Limb (tissue), 2 donors: ENCODE measurements around the gene HOTAIR.

Experiments used
- DNase-seq, 2 donors: peaks; one replicate each; pipeline ENCODE4 v3.0.0-alpha.2; 2016; ENCODE audit errors: extremely low spot score in 2 of 2

Gene HOTAIR

DNA sequence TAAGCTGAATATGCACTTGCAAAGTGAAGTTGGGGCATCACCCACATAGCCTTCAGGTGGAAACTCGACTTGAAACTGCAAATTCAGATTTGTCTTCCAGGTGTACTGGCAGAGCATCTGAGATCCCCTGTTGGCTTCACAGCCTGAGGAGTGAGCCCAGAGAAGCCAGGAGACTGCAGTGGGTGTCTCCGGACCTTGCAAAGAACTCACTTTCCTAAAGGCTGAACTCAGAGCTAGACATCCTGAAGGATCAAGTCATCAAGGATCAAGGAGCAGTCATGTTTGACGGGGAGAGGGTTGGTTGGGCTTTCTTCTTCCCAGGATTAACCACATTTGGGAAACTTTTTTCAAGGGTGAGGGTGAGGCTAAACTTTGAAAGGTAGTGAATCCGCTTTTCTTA, 45.2 kb downstream of the HOTAIR start:
- no peak for DNase-seq

DNA sequence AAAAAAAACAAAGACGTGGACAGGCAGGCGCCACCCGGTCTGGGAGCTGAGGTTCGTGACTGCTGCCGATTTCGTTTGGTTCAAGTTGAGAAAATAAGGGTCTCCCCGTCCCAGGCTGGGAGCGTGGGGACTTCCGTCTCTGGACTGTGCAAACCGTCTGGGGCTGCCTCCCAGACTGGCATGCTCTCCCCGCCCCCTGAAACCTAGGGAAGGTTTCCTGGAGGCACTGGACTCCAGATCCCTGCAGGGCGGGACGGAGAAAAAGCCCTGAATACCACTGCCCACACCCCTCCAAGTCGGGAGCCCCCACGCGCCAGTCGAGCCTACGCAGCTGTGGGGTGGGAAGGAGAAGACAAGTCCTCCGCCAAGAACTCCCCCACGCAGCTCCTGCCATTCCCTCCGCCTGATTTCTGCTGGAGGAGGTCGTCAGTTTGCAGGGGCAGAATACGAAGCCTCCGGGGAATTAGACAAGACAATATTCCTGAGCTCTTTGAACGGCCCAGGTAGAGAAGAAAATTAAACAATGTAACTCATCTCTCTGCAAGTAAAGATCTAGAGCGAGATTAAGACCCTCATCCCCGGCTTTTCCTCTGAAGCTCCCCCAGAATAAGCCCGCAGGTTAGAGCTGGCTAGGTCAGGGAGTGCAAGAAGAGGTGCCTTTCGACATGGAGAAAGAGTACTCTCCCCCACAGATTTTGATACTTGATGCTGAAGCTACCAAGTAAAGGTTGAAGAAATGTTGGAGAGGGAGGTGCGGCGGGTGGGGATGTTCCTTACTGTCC, 46.5 kb downstream of the HOTAIR start:
- no peak for DNase-seq

GRCh38 chr12:53927220-53928029, 47.3 kb downstream of the HOTAIR start:
- DNase-seq: no peak

DNA sequence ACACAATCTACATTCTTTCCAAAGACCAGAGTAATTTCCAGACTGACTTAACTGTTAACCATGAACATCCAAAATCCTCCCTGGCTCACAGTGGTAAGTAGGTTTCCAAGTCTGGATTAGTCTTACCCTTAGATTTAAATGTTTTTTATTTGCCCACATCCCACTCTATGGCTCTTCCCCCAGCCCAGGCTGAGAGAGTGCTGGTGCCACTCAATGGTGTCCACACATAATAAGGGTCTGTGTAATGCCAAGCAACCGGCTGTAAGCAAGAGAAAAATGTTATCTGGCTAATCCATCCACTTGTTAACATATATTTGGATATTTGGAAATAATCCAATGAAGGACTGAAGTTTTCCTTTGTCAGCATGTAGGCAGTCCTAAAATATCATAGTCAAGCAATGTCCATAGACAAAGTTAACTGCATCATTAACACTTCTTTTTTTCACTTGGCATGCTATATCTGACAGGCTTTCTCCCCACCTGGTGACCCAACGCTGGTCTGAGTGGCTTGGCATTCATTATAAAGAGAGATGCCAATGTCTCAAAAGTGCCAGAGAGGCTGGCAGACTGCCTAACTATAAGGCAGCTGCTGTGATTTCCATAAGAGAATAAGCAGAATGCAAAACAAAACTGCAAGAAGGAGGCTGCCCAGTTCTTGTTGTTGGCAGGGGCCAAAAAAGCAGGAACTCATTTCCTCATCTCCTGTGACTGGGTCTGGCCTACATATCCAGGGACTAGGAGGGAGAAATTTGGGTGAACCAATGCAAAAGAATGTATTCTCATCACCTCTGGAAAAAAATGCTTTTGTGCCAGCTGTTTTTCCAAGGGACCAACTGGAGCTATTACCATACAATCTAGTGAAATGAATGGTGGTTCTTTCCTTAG, 50.0 kb downstream of the HOTAIR start:
- no peak for DNase-seq

DNA sequence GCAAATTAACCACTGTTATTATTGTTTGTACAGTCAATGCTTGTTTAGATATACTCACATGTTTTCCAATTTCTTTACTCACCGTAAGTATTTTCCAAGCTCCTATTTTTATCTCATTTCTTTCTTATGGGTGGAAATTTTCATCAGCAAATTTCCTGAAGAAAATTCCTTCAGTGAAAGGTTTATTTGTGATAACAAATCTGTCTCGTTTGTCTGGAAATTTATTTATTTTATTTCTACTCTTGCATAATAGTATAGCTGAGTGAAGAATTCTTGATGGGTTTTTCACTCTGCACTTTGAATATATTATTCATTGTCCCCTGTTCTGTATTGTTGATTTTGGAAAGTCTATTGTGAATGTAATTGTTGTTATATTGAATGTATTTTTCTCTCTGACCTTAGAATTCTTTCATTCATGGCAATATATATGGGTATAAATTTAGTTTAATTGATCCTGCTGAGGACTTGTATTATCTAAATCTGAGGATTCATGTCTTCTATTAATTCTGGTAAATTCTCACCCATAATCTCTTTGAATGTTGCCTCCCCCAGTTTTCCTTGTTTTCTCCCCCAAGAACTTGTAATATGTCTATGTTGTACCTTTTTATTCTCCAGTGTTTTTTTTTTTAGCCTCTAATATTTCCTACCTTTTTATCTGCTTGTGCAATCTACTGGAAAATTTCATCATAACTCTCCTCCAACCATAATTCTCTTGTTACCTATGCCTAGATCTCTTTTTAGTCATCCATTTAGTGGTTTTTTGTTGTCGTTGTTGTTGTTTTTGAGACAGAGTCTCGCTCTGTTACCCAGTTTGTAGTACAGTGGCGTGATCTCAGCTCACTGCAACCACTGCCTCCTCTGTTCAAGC, 57.7 kb downstream of the HOTAIR start:
- no peak for DNase-seq
